GM06990 (cell line): Measurements from ENCODE around the gene CR2.
"Not testable (repeated sequence)": the region's sequence is repeated elsewhere in the genome, so short reads cannot be mapped to it uniquely, and the experiment has no call there.

Experiments
- DNase-seq: peaks from one replicate; pipeline ENCODE4 v3.0.0-alpha.2; 2011; ENCODE audit not compliant: insufficient read length; ENCODE audit errors: extremely low read depth
- H3K27me3 ChIP-seq: replicated peaks from 2 replicates; pipeline ENCODE4 v1.6.0; 2011; ENCODE audit warnings: low read length; ENCODE audit not compliant: control insufficient read depth, insufficient read depth
- H3K36me3 ChIP-seq: 2 replicates; pipeline ENCODE4 v1.5.1; 2011; ENCODE audit warnings: low read length; ENCODE audit not compliant: control insufficient read depth, insufficient read depth
- H3K4me3 ChIP-seq: replicated peaks from 2 replicates; pipeline ENCODE4 v1.5.1; 2011; ENCODE audit warnings: low read depth, mild to moderate bottlenecking, control low read depth, low read length
- TF ChIP-seq, protein P1 (sequence below): IDR thresholded peaks from 2 replicates; pipeline ENCODE4 v1.5.1; 2011; ENCODE audit warnings: low read length, control low read depth, mild to moderate bottlenecking, inconsistent platforms; ENCODE audit not compliant: insufficient read depth, poor library complexity, severe bottlenecking

The CR2 gene

GRCh38 chr1:207493212-207493611 is 39.1 kb downstream of the CR2 start:
- Histone ChIP-seq H3K36me3 (no peaks in the 10 kb centered on the region), H3K27me3 (no peaks in the 10 kb centered on the region), H3K4me3 (no peak overlapping the region)
- DNase-seq = no peak
- TF ChIP-seq, protein P1, sequence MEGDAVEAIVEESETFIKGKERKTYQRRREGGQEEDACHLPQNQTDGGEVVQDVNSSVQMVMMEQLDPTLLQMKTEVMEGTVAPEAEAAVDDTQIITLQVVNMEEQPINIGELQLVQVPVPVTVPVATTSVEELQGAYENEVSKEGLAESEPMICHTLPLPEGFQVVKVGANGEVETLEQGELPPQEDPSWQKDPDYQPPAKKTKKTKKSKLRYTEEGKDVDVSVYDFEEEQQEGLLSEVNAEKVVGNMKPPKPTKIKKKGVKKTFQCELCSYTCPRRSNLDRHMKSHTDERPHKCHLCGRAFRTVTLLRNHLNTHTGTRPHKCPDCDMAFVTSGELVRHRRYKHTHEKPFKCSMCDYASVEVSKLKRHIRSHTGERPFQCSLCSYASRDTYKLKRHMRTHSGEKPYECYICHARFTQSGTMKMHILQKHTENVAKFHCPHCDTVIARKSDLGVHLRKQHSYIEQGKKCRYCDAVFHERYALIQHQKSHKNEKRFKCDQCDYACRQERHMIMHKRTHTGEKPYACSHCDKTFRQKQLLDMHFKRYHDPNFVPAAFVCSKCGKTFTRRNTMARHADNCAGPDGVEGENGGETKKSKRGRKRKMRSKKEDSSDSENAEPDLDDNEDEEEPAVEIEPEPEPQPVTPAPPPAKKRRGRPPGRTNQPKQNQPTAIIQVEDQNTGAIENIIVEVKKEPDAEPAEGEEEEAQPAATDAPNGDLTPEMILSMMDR = no peak

DNA sequence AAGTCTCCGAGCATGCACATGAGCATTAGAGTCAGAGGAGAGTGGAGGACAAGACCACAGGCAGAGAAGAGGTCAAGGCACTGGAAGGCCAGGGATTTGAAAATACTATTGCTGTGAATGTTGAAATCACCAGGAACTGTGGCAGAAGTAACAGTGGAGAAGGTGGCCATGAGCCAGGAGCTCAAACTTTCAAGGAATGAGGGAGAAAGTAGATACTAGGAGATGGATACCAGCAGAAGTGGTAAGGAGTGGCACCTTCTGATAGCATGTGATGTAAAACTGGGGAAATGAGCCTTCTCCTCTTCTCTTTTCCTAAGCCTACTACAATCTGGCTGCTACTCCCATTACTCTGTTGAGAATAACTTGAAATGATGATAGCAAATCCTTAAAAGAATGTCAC is 40.0 kb downstream of the CR2 start:
- TF ChIP-seq, protein P1 = no peak
- no peak for DNase-seq
- Histone ChIP-seq H3K4me3 (no peak overlapping the region), H3K36me3 (no peaks in the 10 kb centered on the region), H3K27me3 (no peaks in the 10 kb centered on the region)

DNA sequence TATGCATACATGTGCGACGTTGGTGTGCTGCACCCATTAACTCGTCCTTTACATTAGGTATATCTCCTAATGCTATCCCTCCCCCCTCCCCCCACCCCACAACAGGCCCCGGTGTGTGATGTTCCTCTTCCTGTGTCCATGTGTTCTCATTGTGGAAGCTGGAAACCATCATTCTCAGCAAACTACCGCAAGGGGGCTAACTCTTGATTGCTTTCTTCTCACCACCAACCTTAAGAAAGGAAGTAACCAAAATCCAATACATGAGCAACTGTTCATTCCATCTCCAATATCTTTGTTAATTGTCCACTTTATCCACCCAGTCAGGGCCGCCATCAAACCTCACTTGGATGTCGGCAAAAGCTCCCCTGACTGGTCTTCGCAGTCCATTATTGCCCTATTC is 41.2 kb downstream of the CR2 start:
- H3K4me3 ChIP-seq, H3K27me3 ChIP-seq, H3K36me3 ChIP-seq, DNase-seq: not testable (repeated sequence)

- DNase-seq = peak; percentile 67
- no peaks in the 10 kb centered on the region for H3K27me3 ChIP-seq
- H3K36me3 ChIP-seq = no peaks in the 10 kb centered on the region
- peak within 1 kb of the TSS; percentile 76 for H3K4me3 ChIP-seq
- TF ChIP-seq, protein P1 = no peak
Observed at GRCh38 chr1:207495801-207496792, 42.0 kb downstream of the CR2 start, which contains the start of gene CR1. TSS of gene CR1 (plus strand) at chr1:207496157. CDS start at chr1:207496268, 111 bp downstream.

- peak overlapping the region; percentile 76 for H3K4me3 ChIP-seq
- no peaks in the 10 kb centered on the region for H3K36me3 ChIP-seq
- H3K27me3 ChIP-seq = no peaks in the 10 kb centered on the region
- TF ChIP-seq, protein P1 = no peak
- DNase-seq = no peak
Observed at GRCh38 chr1:207497941-207498340, 43.8 kb downstream of the CR2 start.

DNA sequence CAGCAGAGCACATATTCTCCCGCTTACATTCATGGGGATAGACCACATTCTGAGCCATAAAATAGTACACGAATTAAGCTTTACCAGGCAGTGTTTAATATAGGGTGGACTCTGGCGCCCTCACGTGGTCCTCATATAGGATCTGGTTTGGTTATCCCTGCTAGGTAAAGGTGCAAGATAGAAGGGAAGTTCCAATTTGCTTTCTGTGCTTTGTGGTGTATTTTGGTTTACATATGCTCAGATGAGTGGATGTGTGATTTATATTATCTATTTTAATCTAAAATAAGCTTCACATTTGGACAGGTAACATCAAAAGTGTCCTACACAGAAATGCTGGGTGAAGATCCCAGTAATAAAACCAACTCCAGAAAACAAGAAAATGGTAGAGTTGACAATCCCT is 45.4 kb downstream of the CR2 start:
- H3K27me3 ChIP-seq = no peaks in the 10 kb centered on the region
- DNase-seq = no peak
- no peaks in the 10 kb centered on the region for H3K36me3 ChIP-seq
- no peak overlapping the region for H3K4me3 ChIP-seq
- TF ChIP-seq, protein P1 = peak; percentile 65
